ENCODE measurements around the gene CTDSP1. TPM values are rescaled to one million over a fixed set of nuclear protein-coding genes. Genes with fewer than 3 reads are reported as not detected.

The CTDSP1 gene
- total RNA-seq, 1 experiment from 2014 or later: 25.4 TPM

GRCh38 chr2:218397463-218397819, 2.2 kb upstream of the CTDSP1 start:
- DNase-seq (ENCODE audit: low spot score) (no peak), ATAC-seq (no peak)
- TF ChIP-seq RORB (CRISPR knock-in tag; IDR thresholded peaks at IDR 0.05): no peak
- no peak for TF ChIP-seq FOXK1 (CRISPR knock-in tag; IDR thresholded peaks at IDR 0.05)
- no peak for TF ChIP-seq ARID4B (CRISPR knock-in tag; IDR thresholded peaks at IDR 0.05; ENCODE audit: borderline replicate concordance)
- no peak for TF ChIP-seq USF1 (CRISPR knock-in tag; IDR thresholded peaks at IDR 0.05)
- TF ChIP-seq ESRRA (CRISPR knock-in tag; IDR thresholded peaks at IDR 0.05; ENCODE audit: borderline replicate concordance): no peak
- no peak for TF ChIP-seq ZNF281 (CRISPR knock-in tag; IDR thresholded peaks at IDR 0.05)
- no peak for TF ChIP-seq ETV6 (CRISPR knock-in tag; IDR thresholded peaks at IDR 0.05)
- TF ChIP-seq ZNF671 (CRISPR knock-in tag; IDR thresholded peaks at IDR 0.05): no peak
- TF ChIP-seq CREM (CRISPR knock-in tag; IDR thresholded peaks at IDR 0.05): no peak
- TF ChIP-seq ZMAT4 (CRISPR knock-in tag; IDR thresholded peaks at IDR 0.05): no peak
- no peak for TF ChIP-seq ZNF416 (CRISPR knock-in tag; IDR thresholded peaks at IDR 0.05)
- TF ChIP-seq HMGA2 (CRISPR knock-in tag; IDR thresholded peaks at IDR 0.05): no peak
- TF ChIP-seq ATF6 (CRISPR knock-in tag; IDR thresholded peaks at IDR 0.05): no peak
- TF ChIP-seq ZSCAN18 (CRISPR knock-in tag; IDR thresholded peaks at IDR 0.05): no peak
- no peak for TF ChIP-seq NR1H2 (CRISPR knock-in tag; IDR thresholded peaks at IDR 0.05)
- ChIA-PET POLR2A (interaction anchor here (1.0 kb wide), 1 partner anchor 9 kb away, joined by 3 read pairs; no protein-coding TSS in a partner anchor), CTCF (interaction anchor here (1.2 to 5.1 kb wide), 5 partner anchors 7 to 126 kb away, joined by 3 to 52 read pairs (median 7); partner anchors contain the start of genes AAMP and PNKD)
- Mint-ChIP-seq H3K4me1 (peaks cover 29% of the 10 kb centered on the region), H3K27me3 (ENCODE audit: low read depth) (peaks cover 41% of the 10 kb centered on the region), H3K4me3 (peak overlapping the region; percentile 88), H3K27ac (no peak overlapping the region), H3K36me3 (no peaks in the 10 kb centered on the region), H3K9me3 (no peaks in the 10 kb centered on the region)

Measured in WTC11 (cell line).